Measurements from ENCODE around the gene YIPF6. TPM values are rescaled to one million over a fixed set of nuclear protein-coding genes. Genes with fewer than 3 reads are reported as not detected.

YIPF6 gene
- total and polyA plus RNA-seq, 9 of the 15 experiments (the other 6 are each of a cell fraction or from before 2014, with no cell fraction given): 7.7 to 44.2 (median 22.4) TPM

GRCh38 chrX:68506649-68507048, 7.8 kb downstream of the YIPF6 start:
- intact Hi-C loops (cut with micrococcal nuclease): no loop called here

More at GRCh38 chrX:68506649-68507048, 7.8 kb downstream of the YIPF6 start:
- Histone ChIP-seq H3K9me1 (ENCODE audit: control insufficient read depth, insufficient read depth, low read length) (peaks cover 2% of the 10 kb centered on the region), H3K79me2 (ENCODE audit: control insufficient read depth, insufficient read depth, low read length) (peaks cover 79% of the 10 kb centered on the region), H3K36me3 (ENCODE audit: control insufficient read depth, insufficient read depth, low read length) (peaks cover 46% of the 10 kb centered on the region), H3K9me3 (replicated peaks; ENCODE audit: control insufficient read depth, insufficient read depth, low read depth, low read length) (no peaks in the 10 kb centered on the region), H3K4me2 (ENCODE audit: insufficient read depth, low read length) (no peak overlapping the region), H3K4me3 (no peak overlapping the region), H3K27me3 (ENCODE audit: control insufficient read depth in 2 of 2, insufficient read depth in 2 of 2, low read length in 2 of 2) (no peaks in the 10 kb centered on the region), H4K20me1 (replicated peaks; ENCODE audit: control insufficient read depth, insufficient read depth, low read length) (peaks cover 6% of the 10 kb centered on the region), H3K27ac (ENCODE audit: extremely low read depth, low read depth, low read length) (no peak overlapping the region), H2AFZ (ENCODE audit: low read depth, low read length) (no peak overlapping the region), H3K4me1 (replicated peaks in 1 of 2; ENCODE audit: control insufficient read depth in 2 of 2, insufficient read depth in 2 of 2, low read length in 2 of 2) (peaks cover 0 to 11% of the 10 kb centered on the region in 2 experiments; a peak in 3 of 5 replicates), H3K9ac (ENCODE audit: insufficient read depth in 1 of 2, low read depth in 2 of 2, low read length in 2 of 2) (no peak overlapping the region)
- DNase-seq (ENCODE audit: extremely low read depth in 1 of 4, low spot score in 3 of 4) (no peak), FAIRE-seq (no peak), ATAC-seq (peak; percentile 25; the same call in 1 of the 3 replicates)
- no peak for TF ChIP-seq CHAMP1 (IDR thresholded peaks at IDR 0.05)
- TF ChIP-seq ZNF324 (CRISPR knock-in tag; IDR thresholded peaks at IDR 0.05): no peak
- TF ChIP-seq NFYB (IDR thresholded peaks at IDR 0.05; ENCODE audit: extremely low read depth, insufficient read length): no peak
- TF ChIP-seq CBX3 (IDR thresholded peaks at IDR 0.05; ENCODE audit: borderline replicate concordance in 1 of 2, low read length in 2 of 2): no peak
- TF ChIP-seq E2F5 (CRISPR knock-in tag; IDR thresholded peaks at IDR 0.05): no peak
- in situ Hi-C loops (cut with MboI): loop anchor here (5.0 kb wide), 1 partner anchor 206 kb away; no protein-coding TSS in a partner anchor
- no TSS peak for BruUV-seq (replicated peaks)
- ChIA-PET POLR2A (interaction anchor here (0.6 kb wide), 1 partner anchor 9 kb away, joined by 3 read pairs; no protein-coding TSS in a partner anchor), CTCF (ENCODE audit: low intra/inter-chr PET ratio) (no interaction called here)
- 77% methylated on average over 2 of the region's 2 CpGs for whole genome bisulfite sequencing (ENCODE audit: insufficient coverage, low coverage, missing lambda C conversion rate)

Measured in K562 (cell line).